GM12875 (cell line): ENCODE data around the gene CYBA.

Experiments
- H3K4me3 ChIP-seq: one replicate; pipeline ENCODE4 v1.5.1; 2011; ENCODE audit warnings: low read depth, low read length, control low read depth
- TF ChIP-seq, protein P1 (sequence below): IDR thresholded peaks from 2 replicates; pipeline ENCODE4 v1.5.1; 2011; ENCODE audit warnings: low read depth, mild to moderate bottlenecking, control low read depth, inconsistent platforms, low read length, moderate library complexity, borderline replicate concordance; ENCODE audit not compliant: insufficient read depth

CYBA gene

DNA sequence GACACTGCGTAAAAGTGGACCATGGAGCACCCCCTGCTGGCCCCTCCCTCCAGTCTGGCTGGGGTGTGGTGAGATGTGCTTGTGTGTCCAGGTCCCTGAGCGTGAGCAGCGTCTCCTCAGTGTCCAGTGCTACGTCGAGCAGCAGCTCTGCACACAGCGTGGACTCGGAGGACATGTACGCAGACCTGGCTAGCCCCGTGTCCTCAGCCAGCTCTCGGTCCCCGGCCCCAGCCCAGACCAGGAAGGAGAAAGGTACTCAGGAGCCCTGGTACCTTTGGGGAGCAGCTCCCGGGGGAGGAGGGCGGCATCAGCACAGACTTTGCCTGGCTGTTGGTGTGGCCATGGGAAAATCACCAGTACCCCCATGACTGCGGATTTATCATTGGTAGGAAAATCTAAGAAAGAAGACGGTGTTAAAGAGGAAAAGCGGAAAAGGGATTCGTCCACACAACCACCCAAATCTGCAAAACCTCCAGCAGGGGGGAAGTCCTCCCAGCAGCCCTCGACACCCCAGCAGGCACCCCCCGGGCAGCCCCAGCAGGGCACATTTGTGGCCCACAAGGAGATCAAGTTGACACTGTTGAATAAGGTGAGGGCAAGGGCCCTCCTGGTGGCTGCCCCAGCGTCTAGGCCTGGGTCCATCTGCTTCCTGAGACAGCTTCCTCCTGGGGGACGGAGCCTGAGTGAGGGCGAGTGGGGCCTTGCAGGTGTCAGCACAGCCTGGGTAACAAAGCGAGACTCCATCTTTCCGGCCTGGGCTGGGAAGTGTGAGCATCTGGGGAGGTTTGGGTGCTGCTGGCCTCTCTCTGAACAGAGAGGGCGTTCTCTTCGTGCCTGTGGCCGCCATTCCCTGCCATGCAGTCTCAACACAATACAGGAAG lies 23.1 kb downstream of the CYBA start:
- TF ChIP-seq, protein P1, sequence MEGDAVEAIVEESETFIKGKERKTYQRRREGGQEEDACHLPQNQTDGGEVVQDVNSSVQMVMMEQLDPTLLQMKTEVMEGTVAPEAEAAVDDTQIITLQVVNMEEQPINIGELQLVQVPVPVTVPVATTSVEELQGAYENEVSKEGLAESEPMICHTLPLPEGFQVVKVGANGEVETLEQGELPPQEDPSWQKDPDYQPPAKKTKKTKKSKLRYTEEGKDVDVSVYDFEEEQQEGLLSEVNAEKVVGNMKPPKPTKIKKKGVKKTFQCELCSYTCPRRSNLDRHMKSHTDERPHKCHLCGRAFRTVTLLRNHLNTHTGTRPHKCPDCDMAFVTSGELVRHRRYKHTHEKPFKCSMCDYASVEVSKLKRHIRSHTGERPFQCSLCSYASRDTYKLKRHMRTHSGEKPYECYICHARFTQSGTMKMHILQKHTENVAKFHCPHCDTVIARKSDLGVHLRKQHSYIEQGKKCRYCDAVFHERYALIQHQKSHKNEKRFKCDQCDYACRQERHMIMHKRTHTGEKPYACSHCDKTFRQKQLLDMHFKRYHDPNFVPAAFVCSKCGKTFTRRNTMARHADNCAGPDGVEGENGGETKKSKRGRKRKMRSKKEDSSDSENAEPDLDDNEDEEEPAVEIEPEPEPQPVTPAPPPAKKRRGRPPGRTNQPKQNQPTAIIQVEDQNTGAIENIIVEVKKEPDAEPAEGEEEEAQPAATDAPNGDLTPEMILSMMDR: no peak
- no peak overlapping the region for H3K4me3 ChIP-seq

DNA sequence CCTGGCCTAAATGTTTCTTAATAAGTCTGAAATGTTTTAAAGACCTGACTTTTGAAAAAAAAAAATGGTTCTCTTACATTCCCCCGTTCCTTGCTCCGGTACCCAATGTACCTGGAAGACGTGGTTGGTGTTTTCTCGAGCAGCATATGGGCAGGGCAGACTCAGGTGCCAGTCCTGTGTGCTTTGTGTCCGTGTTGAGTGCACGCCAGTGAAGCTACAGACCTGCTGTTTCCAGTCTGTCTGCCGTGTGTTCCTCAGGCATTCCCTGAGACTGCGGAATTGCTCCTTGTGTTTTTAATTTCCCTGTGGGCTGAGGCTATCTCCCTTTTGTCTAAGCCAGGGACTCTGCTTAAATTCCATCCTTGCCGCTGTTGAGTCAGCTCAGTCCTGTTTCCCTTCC lies 24.2 kb downstream of the CYBA start:
- TF ChIP-seq, protein P1: no peak
- no peak overlapping the region for H3K4me3 ChIP-seq

DNA sequence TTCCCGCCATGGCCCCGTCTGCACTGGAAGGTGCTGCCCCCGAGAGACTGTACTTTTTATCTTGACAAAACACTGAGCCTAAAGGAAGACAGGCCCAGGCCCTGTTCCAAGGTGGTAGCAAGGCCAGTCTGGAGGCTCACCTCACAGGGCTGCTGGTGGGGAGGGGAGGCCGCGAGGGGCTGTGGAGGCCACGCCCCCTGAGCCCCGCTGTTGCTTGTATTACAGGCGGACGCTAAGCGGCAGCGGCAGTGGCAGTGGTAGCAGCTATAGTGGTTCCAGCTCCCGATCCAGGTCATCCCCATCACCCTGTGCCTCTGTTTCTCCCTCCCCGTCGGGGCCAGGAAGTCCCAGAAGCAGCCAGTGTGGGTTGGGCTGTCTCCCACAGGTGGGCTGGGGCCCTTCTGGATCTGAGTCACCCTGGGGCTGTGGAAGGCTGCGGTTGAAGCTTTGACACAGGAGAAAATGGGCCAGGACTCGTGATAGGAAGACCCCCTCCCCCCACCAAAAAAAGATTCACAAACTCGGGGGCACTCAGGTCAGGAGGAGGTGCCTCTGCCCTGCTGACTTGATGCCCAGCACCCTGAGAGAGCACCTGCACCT lies 25.8 kb downstream of the CYBA start:
- TF ChIP-seq, protein P1: no peak
- H3K4me3 ChIP-seq: no peak overlapping the region

DNA sequence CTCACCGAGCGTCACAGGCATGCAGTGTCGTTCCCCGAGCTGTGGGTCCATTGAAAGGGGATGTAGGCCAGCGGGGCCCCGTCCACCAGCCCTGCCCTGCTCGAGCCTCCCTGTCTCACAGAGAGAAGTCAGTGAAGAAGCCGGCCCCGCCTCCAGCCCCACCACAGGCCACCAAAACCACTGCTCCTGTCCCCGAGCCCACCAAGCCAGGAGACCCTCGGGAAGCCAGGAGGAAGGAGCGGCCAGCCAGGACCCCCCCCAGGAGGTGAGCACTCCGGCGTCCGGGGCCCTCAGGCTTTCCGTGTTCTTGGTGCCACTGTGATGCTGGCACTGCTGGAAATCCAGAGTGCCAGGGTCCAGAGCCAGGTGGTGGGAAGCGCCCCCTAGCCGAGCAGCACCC lies 26.4 kb downstream of the CYBA start:
- no peak overlapping the region for H3K4me3 ChIP-seq
- TF ChIP-seq, protein P1: no peak

DNA sequence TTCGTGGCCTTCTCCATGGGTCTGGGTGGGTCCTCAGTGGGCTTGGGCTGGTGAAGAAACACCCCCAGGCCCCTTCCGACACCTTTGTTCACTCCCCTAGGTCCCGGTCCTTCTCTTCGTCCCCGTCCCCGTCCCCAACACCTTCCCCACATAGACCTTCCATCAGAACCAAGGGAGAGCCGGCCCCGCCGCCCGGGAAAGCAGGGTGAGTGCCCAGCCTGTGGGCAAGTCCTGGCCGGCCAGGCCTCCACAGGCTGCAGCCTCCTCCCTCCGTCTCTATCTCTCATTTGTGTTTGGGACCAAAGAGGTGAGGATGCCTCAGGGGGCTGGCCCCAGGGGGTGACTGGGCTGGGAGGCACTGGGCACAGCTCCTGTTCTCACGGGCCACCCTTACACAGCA lies 27.0 kb downstream of the CYBA start:
- TF ChIP-seq, protein P1: no peak
- no peak overlapping the region for H3K4me3 ChIP-seq

DNA sequence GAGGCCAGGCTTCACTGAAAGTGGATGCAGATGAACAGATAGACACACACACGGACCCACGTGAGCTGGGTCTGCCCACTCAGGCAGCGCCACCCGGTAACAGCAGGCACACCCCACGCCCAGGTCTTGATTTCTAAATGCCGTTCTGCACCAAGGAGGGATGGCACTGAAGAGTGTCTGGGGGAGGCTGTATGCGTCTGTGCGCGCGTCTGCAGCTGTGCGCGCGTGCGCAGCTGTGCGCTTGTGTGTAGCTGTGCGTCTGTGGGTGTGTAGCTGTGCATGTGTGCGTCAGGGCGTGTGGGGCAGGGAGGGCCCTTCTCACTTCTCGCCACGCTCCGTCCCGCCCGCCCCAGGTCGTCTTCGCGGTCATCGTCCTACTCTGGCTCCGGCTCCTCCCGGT lies 28.0 kb downstream of the CYBA start:
- TF ChIP-seq, protein P1: no peak

DNA sequence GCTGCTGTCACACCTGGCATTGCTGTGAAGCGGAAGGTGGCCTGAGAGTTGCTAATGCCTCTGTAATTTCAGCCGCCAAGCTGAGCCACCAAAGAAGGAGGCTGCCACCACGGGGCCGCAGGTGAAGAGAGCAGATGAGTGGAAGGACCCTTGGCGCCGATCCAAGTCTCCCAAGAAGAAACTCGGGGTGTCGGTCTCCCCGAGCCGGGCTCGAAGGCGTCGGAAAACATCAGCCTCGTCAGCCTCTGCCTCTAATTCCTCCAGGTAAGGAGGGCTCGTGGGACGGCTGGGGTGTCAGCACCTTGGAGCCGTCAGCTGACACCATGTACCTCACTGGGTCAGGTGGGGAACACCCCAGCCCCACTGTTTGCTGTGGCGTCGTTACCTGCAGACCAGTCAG lies 28.7 kb downstream of the CYBA start:
- TF ChIP-seq, protein P1: no peak
- H3K4me3 ChIP-seq: no peak overlapping the region

More for the DNA sequence above, 28.0 kb downstream of the CYBA start:
- H3K4me3 ChIP-seq: no peak overlapping the region
